ENCODE results near the gene PTGER1. TPM values are rescaled to one million over a fixed set of nuclear protein-coding genes. Genes with fewer than 3 reads are reported as not detected.
A peak's percentile ranks its signal among the peaks of the same experiment; 100 is the strongest.

Gene PTGER1
- total and polyA plus RNA-seq, 2 of the 8 experiments (the other 6 are each of a cell fraction or from before 2014, with no cell fraction given): 0.20 to 0.41 TPM

DNA sequence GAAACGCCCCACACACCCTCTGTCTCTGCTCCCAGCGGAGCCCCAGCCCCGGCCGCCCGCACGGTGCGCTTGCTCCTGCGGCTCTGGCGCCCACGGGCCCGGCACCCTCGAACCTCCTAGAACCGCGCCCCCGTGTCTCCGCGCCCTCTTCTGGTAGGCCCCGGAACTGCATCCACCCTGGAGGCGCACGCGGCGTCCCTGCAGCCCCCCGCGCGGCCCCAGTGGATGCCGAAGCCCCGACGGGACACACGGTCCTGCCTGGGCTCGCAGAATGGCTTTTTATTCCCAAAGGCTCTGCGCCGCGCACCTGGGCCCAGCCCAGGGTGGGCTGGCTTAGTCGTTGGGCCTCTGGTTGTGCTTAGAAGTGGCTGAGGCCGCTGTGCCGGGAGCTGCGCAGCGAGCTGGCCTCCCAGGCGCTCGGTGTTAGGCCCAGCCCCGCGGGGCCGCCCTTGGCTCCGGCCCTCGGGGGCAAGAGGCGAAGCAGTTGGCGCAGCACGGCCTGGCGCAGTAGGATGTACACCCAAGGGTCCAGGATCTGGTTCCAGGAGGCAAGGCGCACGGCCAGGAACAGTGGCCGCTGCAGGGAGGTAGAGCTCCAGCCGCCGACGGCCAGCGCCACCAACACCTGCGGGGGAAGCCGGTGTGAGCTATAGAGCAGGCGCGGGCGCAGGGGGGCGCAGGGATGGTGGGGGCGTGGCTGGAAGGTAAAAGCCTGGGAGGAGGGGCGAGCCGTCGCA, 2.8 kb downstream of the PTGER1 start (continued):
- TF ChIP-seq, protein P1, sequence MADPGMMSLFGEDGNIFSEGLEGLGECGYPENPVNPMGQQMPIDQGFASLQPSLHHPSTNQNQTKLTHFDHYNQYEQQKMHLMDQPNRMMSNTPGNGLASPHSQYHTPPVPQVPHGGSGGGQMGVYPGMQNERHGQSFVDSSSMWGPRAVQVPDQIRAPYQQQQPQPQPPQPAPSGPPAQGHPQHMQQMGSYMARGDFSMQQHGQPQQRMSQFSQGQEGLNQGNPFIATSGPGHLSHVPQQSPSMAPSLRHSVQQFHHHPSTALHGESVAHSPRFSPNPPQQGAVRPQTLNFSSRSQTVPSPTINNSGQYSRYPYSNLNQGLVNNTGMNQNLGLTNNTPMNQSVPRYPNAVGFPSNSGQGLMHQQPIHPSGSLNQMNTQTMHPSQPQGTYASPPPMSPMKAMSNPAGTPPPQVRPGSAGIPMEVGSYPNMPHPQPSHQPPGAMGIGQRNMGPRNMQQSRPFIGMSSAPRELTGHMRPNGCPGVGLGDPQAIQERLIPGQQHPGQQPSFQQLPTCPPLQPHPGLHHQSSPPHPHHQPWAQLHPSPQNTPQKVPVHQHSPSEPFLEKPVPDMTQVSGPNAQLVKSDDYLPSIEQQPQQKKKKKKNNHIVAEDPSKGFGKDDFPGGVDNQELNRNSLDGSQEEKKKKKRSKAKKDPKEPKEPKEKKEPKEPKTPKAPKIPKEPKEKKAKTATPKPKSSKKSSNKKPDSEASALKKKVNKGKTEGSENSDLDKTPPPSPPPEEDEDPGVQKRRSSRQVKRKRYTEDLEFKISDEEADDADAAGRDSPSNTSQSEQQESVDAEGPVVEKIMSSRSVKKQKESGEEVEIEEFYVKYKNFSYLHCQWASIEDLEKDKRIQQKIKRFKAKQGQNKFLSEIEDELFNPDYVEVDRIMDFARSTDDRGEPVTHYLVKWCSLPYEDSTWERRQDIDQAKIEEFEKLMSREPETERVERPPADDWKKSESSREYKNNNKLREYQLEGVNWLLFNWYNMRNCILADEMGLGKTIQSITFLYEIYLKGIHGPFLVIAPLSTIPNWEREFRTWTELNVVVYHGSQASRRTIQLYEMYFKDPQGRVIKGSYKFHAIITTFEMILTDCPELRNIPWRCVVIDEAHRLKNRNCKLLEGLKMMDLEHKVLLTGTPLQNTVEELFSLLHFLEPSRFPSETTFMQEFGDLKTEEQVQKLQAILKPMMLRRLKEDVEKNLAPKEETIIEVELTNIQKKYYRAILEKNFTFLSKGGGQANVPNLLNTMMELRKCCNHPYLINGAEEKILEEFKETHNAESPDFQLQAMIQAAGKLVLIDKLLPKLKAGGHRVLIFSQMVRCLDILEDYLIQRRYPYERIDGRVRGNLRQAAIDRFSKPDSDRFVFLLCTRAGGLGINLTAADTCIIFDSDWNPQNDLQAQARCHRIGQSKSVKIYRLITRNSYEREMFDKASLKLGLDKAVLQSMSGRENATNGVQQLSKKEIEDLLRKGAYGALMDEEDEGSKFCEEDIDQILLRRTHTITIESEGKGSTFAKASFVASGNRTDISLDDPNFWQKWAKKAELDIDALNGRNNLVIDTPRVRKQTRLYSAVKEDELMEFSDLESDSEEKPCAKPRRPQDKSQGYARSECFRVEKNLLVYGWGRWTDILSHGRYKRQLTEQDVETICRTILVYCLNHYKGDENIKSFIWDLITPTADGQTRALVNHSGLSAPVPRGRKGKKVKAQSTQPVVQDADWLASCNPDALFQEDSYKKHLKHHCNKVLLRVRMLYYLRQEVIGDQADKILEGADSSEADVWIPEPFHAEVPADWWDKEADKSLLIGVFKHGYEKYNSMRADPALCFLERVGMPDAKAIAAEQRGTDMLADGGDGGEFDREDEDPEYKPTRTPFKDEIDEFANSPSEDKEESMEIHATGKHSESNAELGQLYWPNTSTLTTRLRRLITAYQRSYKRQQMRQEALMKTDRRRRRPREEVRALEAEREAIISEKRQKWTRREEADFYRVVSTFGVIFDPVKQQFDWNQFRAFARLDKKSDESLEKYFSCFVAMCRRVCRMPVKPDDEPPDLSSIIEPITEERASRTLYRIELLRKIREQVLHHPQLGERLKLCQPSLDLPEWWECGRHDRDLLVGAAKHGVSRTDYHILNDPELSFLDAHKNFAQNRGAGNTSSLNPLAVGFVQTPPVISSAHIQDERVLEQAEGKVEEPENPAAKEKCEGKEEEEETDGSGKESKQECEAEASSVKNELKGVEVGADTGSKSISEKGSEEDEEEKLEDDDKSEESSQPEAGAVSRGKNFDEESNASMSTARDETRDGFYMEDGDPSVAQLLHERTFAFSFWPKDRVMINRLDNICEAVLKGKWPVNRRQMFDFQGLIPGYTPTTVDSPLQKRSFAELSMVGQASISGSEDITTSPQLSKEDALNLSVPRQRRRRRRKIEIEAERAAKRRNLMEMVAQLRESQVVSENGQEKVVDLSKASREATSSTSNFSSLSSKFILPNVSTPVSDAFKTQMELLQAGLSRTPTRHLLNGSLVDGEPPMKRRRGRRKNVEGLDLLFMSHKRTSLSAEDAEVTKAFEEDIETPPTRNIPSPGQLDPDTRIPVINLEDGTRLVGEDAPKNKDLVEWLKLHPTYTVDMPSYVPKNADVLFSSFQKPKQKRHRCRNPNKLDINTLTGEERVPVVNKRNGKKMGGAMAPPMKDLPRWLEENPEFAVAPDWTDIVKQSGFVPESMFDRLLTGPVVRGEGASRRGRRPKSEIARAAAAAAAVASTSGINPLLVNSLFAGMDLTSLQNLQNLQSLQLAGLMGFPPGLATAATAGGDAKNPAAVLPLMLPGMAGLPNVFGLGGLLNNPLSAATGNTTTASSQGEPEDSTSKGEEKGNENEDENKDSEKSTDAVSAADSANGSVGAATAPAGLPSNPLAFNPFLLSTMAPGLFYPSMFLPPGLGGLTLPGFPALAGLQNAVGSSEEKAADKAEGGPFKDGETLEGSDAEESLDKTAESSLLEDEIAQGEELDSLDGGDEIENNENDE (IDR thresholded peaks at IDR 0.05; ENCODE audit: insufficient replicate concordance, low read length): no peak
- TF ChIP-seq JUN (IDR thresholded peaks at IDR 0.05; ENCODE audit: low read depth, low read length) (no peak), KDM4A (IDR thresholded peaks at IDR 0.05; ENCODE audit: low read depth, low read length, severe bottlenecking) (peak; percentile 75), JUND (IDR thresholded peaks at IDR 0.05; ENCODE audit: low read length) (no peak), EZH2 (IDR thresholded peaks at IDR 0.05; ENCODE audit: low read depth, low read length, severe bottlenecking) (no peak), HDAC2 (IDR thresholded peaks at IDR 0.05; ENCODE audit: borderline replicate concordance in 1 of 2, low read depth in 2 of 2, low read length in 2 of 2) (peak; percentile 78 to 81; a peak in 3 of 4 replicates), SIX5 (IDR thresholded peaks at IDR 0.05; ENCODE audit: low read depth, low read length) (no peak), SP4 (IDR thresholded peaks at IDR 0.05; ENCODE audit: low read length) (no peak; the same call in 1 of the 2 replicates)
- TF ChIP-seq, protein P2, sequence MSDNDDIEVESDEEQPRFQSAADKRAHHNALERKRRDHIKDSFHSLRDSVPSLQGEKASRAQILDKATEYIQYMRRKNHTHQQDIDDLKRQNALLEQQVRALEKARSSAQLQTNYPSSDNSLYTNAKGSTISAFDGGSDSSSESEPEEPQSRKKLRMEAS (IDR thresholded peaks at IDR 0.05): peak; percentile 93
